Measurements from ENCODE around the gene PAK1.

PAK1 gene

DNA sequence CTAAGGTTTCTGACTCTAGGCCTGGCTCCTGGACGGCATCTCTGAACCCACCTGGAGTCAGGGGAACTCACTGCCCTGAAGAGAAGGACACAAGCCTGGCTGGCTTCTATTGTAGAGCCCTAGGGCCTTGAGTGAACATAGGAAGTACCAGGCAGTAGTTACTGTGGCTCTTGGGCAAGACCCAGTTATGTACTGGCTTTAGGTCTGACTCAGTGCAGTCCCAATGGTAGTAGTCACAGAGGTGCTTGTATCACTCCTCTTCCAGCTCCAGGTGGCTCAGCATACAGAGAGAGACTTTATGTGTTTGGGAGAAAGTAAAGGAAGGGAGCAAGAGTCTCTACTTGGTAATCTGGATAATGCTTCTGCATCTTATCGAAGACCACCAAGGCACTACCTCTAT is 13.9 kb upstream of the PAK1 start:
- in situ Hi-C loops (cut with MboI; ENCODE audit: low pct_unique_long_range_greater_than_20kb, low sequenced_read_pairs, unreplicated experiment): no loop called here
- no peak for TF ChIP-seq CTCF (IDR thresholded peaks at IDR 0.05; ENCODE audit: extremely low read depth, insufficient read depth, missing control alignments)
- no peak for DNase-seq (ENCODE audit: low spot score)

DNA sequence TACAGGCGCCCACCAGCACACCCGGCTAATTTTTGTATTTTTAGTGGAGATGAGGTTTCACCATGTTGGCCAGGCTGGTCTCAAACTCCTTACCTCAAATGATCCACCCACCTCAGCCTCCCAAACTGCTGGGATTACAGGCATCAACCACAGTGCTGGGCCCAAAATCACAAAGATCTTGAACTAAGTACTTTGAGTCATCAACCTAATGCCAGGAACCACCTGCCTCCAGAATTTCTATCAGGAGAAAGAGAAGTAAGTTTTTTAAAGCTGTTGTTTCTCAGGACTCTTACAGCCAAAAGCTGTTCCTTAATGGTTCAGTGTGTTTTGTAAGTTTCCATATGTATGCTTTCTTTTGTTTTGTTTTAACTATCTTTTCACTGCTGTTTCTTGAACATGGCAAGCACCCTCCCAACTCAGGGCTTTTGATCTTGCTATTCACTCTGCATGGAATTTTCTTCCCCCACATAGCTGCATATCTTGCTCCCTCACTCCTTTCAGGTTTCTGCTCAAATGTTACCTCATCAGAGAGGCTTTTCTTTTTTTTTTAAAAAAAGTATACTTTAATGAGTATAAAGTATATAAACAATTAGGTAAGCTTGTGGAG is 6.0 kb upstream of the PAK1 start:
- no peak for TF ChIP-seq CTCF (IDR thresholded peaks at IDR 0.05; ENCODE audit: extremely low read depth, insufficient read depth, missing control alignments)
- no peak for DNase-seq (ENCODE audit: low spot score)
- in situ Hi-C loops (cut with MboI; ENCODE audit: low pct_unique_long_range_greater_than_20kb, low sequenced_read_pairs, unreplicated experiment): no loop called here

- TF ChIP-seq CTCF (IDR thresholded peaks at IDR 0.05; ENCODE audit: extremely low read depth, insufficient read depth, missing control alignments): no peak
- in situ Hi-C loops (cut with MboI; ENCODE audit: low pct_unique_long_range_greater_than_20kb, low sequenced_read_pairs, unreplicated experiment): no loop called here
- no peak for DNase-seq (ENCODE audit: low spot score)
These were observed 1.3 kb upstream of the PAK1 start for GRCh38 chr11:77475206-77475605.

DNA sequence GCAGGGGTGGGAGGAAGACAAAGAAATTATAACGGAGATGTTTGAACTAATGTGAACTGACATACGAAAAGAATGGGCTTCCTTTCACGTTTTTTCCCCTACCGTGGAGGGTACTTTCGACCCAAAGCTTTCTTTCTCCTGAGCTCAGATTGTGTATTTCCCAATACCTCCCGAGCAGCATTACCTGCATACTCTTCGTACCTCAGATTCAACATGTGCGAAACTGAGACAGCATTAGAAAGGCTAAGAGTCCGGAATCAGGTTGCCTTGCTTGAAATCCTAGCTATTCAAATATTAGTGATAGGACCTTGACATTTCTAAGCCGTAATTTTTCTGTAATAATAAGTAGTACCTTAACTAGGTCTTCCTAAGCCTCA is 778 bp upstream of the PAK1 start:
- no peak for TF ChIP-seq CTCF (IDR thresholded peaks at IDR 0.05; ENCODE audit: extremely low read depth, insufficient read depth, missing control alignments)
- in situ Hi-C loops (cut with MboI; ENCODE audit: low pct_unique_long_range_greater_than_20kb, low sequenced_read_pairs, unreplicated experiment): loop anchor here (25.0 kb wide), 1 partner anchor 112 kb away; no protein-coding TSS in a partner anchor
- DNase-seq (ENCODE audit: low spot score): no peak

DNA sequence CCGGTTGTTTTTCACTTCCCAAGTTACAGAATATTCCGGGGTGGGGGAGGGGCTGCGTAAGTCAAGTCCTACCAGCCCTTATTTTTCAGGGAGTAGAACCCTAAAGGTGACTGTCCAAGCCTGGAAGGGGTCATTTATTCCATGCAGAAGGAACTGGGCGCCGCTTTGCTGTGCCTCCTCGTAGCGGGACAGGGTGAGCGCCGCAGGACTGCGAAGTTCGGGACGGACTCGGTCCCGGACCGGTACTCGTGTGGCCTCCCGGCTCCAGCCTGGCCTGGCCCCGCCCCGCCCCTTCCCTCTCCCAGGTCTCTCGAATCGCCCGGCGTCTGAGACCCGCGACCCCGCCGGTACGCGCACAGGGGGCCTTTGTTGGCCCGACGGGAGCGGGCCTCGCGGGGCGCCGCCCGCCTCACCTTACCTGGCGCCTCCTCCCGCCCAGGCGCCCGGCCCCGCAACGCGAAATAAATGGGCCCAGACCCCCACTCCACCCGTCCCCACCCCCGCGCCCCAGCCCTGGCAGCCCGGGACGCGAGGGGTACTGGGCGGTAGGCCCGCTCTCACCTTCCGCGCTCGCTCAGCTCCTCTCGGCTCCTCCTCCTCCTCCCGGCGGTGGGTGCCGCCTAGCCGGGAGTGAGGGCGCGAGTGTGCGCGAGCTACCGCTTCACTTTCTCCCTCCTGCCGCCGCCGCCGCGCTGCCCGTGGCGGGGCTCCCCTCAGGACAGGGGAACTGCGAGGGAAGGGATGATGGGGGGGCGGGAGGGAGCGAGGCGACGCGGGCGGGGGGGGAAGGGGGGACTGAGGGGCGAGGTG is 698 bp downstream of the PAK1 start:
- peak; percentile 72 for DNase-seq (ENCODE audit: low spot score)
- in situ Hi-C loops (cut with MboI; ENCODE audit: low pct_unique_long_range_greater_than_20kb, low sequenced_read_pairs, unreplicated experiment): loop anchor here (25.0 kb wide), 1 partner anchor 111 kb away; no protein-coding TSS in a partner anchor
- no peak for TF ChIP-seq CTCF (IDR thresholded peaks at IDR 0.05; ENCODE audit: extremely low read depth, insufficient read depth, missing control alignments)

GRCh38 chr11:77471558-77472193 is 2.2 kb downstream of the PAK1 start:
- peak; percentile 52 for TF ChIP-seq CTCF (IDR thresholded peaks at IDR 0.05; ENCODE audit: extremely low read depth, insufficient read depth, missing control alignments)
- in situ Hi-C loops (cut with MboI; ENCODE audit: low pct_unique_long_range_greater_than_20kb, low sequenced_read_pairs, unreplicated experiment): loop anchor here (25.0 kb wide), 1 partner anchor 109 kb away; no protein-coding TSS in a partner anchor
- DNase-seq (ENCODE audit: low spot score): peak; percentile 24
